HFFc6 (cell line): Measurements from ENCODE around the gene PSME3. TPM values are rescaled to one million over a fixed set of nuclear protein-coding genes. Genes with fewer than 3 reads are reported as not detected.

Experiments
- DNase-seq: peaks from one replicate; pipeline ENCODE4 v3.0.0-alpha.2; 2018
- H3K27ac Mint-ChIP-seq: 2 replicates; pipeline ENCODE4 v1.8.0; 2020; ENCODE audit warnings: mild to moderate bottlenecking, mixed read lengths
- H3K27me3 Mint-ChIP-seq: 2 replicates; pipeline ENCODE4 v1.8.0; 2021; ENCODE audit warnings: mild to moderate bottlenecking, moderate library complexity, mixed read lengths; ENCODE audit not compliant: insufficient read depth
- H3K36me3 Mint-ChIP-seq: 2 replicates; pipeline ENCODE4 v1.8.0; 2021; ENCODE audit warnings: low read depth, mixed read lengths
- H3K4me1 Mint-ChIP-seq: 2 replicates; pipeline ENCODE4 v1.8.0; 2020; ENCODE audit warnings: low read depth, mixed read lengths
- H3K4me3 Mint-ChIP-seq: 2 replicates; pipeline ENCODE4 v1.8.0; 2020; ENCODE audit warnings: mild to moderate bottlenecking, moderate library complexity, mixed read lengths
- H3K9me3 Mint-ChIP-seq: 2 replicates; pipeline ENCODE4 v1.8.0; 2020; ENCODE audit warnings: mild to moderate bottlenecking, mixed read lengths
- CTCF ChIP-seq: fragments of 200-600 bp; sonication (generic); IDR thresholded peaks from 2 replicates; pipeline ENCODE4 v1.5.0; 2021; ENCODE audit warnings: antibody characterized with exemption, mild to moderate bottlenecking
- total RNA-seq, 6 experiments: library from RNA; stranded (reverse); fragmentation: NEBNext Ultra II Directional; extraction: Animal tissue kit (Norgen Biotek cat#: 25700); gene quantifications; 2 replicates in 1 of 6; 3 replicates in 5 of 6; pipeline ENCODE4 v1.2.3, GENCODE V29; 2021

PSME3 gene
- total RNA-seq, 6 experiments from 2014 or later: 153 to 184 (median 162) TPM

- H3K4me3 Mint-ChIP-seq: peak overlapping the region; percentile 26; the same call in 1 of the 2 replicates
- TF ChIP-seq CTCF: no peak
These were observed 15.3 kb upstream of the PSME3 start for GRCh38 chr17:42817866-42818265.

GRCh38 chr17:42818379-42818778 lies 14.8 kb upstream of the PSME3 start:
- H3K27ac Mint-ChIP-seq: peak overlapping the region; percentile 87
- DNase-seq: no peak
- no peak for TF ChIP-seq CTCF
- peak overlapping the region; percentile 26; the same call in 1 of the 2 replicates for H3K4me3 Mint-ChIP-seq
- H3K4me1 Mint-ChIP-seq: peaks cover 55% of the 10 kb centered on the region
- peaks cover 62% of the 10 kb centered on the region for H3K36me3 Mint-ChIP-seq
- H3K27me3 Mint-ChIP-seq: peaks cover 2% of the 10 kb centered on the region; the same call in 1 of the 2 replicates
- no peaks in the 10 kb centered on the region for H3K9me3 Mint-ChIP-seq

More at GRCh38 chr17:42817866-42818265, 15.3 kb upstream of the PSME3 start:
- Mint-ChIP-seq H3K36me3 (peaks cover 63% of the 10 kb centered on the region), H3K27me3 (peaks cover 2% of the 10 kb centered on the region; the same call in 1 of the 2 replicates), H3K4me1 (peaks cover 52% of the 10 kb centered on the region), H3K27ac (peak overlapping the region; percentile 87), H3K9me3 (no peaks in the 10 kb centered on the region)
- peak; percentile 75 for DNase-seq

- TF ChIP-seq CTCF: peak; percentile 91
- Mint-ChIP-seq H3K27ac (peak overlapping the region; percentile 55), H3K4me1 (peaks cover 53% of the 10 kb centered on the region), H3K27me3 (peaks cover 2% of the 10 kb centered on the region), H3K4me3 (no peak overlapping the region), H3K9me3 (no peaks in the 10 kb centered on the region), H3K36me3 (peaks cover 54% of the 10 kb centered on the region)
- peak; percentile 56 for DNase-seq
These were observed 13.2 kb upstream of the PSME3 start for GRCh38 chr17:42819939-42820535.

GRCh38 chr17:42821176-42821575 lies 12.0 kb upstream of the PSME3 start:
- no peaks in the 10 kb centered on the region for H3K9me3 Mint-ChIP-seq
- no peak for TF ChIP-seq CTCF
- no peak overlapping the region for H3K4me3 Mint-ChIP-seq
- H3K4me1 Mint-ChIP-seq: peaks cover 47% of the 10 kb centered on the region
- peaks cover 45% of the 10 kb centered on the region for H3K36me3 Mint-ChIP-seq
- no peak overlapping the region for H3K27ac Mint-ChIP-seq
- no peak for DNase-seq
- no peaks in the 10 kb centered on the region; the same call in 1 of the 2 replicates for H3K27me3 Mint-ChIP-seq

- H3K4me3 Mint-ChIP-seq: no peak overlapping the region
- H3K27ac Mint-ChIP-seq: no peak overlapping the region
- DNase-seq: no peak
- H3K27me3 Mint-ChIP-seq: no peaks in the 10 kb centered on the region; the same call in 1 of the 2 replicates
- no peaks in the 10 kb centered on the region for H3K9me3 Mint-ChIP-seq
- no peak for TF ChIP-seq CTCF
- peaks cover 22% of the 10 kb centered on the region for H3K4me1 Mint-ChIP-seq
- peaks cover 7% of the 10 kb centered on the region for H3K36me3 Mint-ChIP-seq
These were observed 5.7 kb upstream of the PSME3 start for GRCh38 chr17:42827472-42827871.
